ENCODE results near the gene USP30. TPM values are rescaled to one million over a fixed set of nuclear protein-coding genes. Genes with fewer than 3 reads are reported as not detected.
"Not testable (repeated sequence)": the region's sequence is repeated elsewhere in the genome, so short reads cannot be mapped to it uniquely, and the experiment has no call there.

The USP30 gene
- total RNA-seq, 1 experiment from 2014 or later, result 12.4 TPM

DNA sequence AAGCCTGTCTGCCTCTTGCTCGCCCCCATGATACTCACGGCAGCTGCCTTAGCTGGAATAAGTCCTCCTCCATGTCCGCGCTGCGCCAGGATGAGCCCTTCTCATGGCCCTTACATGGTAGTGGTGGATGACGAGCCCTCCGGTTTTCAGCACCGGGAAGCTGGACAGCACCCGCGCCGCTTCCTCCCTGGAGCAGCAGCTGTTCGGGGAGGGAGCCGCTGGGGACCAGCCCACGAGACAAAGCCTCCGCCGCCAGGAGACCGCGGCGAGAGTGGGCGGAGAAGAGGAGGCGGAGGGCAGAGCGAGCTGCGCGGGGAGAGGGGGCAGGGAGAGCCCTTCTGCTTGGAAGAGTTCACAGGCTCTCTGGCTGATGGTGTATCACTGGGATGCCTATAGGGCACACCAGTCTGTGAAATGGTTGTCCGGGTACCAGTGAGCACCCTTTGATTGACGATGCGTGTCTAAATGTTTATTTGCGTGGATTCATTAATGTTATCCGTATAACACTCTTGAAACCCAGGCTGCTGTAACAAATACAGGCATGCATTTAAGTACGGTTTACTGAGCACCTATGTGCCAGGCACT is 31.5 kb upstream of the USP30 start, which contains the start of gene SVOP:
SVOP (minus strand) TSS at position 273 of the 585 bp plus-strand sequence; CDS start at position 73, 200 bp downstream.
- no TSS peak for BruUV-seq (replicated peaks)
- H3K4me1 ChIP-seq (ENCODE audit: insufficient read depth, low read length, poor library complexity, severe bottlenecking), result no peaks in the 10 kb centered on the region
- DNase-seq (ENCODE audit: low spot score), result peak; percentile 94
- TF ChIP-seq CTCF (conservative IDR thresholded peaks at IDR 0.05; ENCODE audit: low read depth, low read length), result no peak
- TF ChIP-seq EZH2 (IDR thresholded peaks at IDR 0.05; ENCODE audit: borderline replicate concordance, low read depth, low read length, poor library complexity, severe bottlenecking), result no peak
- CTCF ChIA-PET, result no interaction called here
- no peaks in the 10 kb centered on the region for H3K36me3 ChIP-seq (ENCODE audit: insufficient read depth, low read length, poor library complexity, severe bottlenecking)
- no peak within 1 kb of the TSS for H3K4me3 ChIP-seq (ENCODE audit: low read depth, low read length, poor library complexity, severe bottlenecking)
- H3K27me3 ChIP-seq (replicated peaks; ENCODE audit: insufficient read depth, low read depth, low read length, poor library complexity), result peaks cover 3% of the 10 kb centered on the region
- intact Hi-C loops (cut with micrococcal nuclease; ENCODE audit: unreplicated experiment), result no loop called here
- no peak within 1 kb of the TSS for H3K27ac ChIP-seq (ENCODE audit: low read depth, low read length, poor library complexity, severe bottlenecking)
- H3K9me3 ChIP-seq (ENCODE audit: low read depth, low read length, poor library complexity, severe bottlenecking), result no peaks in the 10 kb centered on the region
- POLR2A ChIA-PET (ENCODE audit: low non-redundant PET), result no interaction called here

GRCh38 chr12:109027767-109028166 is 24.6 kb upstream of the USP30 start:
- CTCF ChIA-PET, result no interaction called here
- H3K4me1 ChIP-seq (ENCODE audit: insufficient read depth, low read length, poor library complexity, severe bottlenecking), result no peaks in the 10 kb centered on the region

DNA sequence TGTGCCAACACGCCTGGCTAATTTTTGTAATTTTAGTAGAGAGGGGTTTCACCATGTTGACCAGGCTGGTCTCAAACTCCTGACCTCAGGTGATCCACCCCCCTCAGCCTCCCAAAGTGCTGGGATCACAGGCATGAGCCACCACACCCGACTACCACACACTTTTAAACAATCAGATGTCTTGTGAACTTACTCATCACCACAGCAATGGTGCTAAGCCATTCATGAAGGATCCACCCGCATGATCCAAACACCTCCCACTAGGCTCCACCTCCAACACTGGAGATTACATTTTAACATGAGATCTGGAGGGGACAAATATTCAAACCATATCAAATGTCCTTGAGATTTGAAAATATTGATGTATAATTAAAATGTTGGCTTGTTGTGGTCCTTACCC is 23.8 kb upstream of the USP30 start:
- not testable (repeated sequence) for H3K9me3 ChIP-seq (ENCODE audit: low read depth, low read length, poor library complexity, severe bottlenecking)

More at GRCh38 chr12:109027767-109028166, 24.6 kb upstream of the USP30 start:
- TF ChIP-seq EZH2 (IDR thresholded peaks at IDR 0.05; ENCODE audit: borderline replicate concordance, low read depth, low read length, poor library complexity, severe bottlenecking) (no peak), CTCF (conservative IDR thresholded peaks at IDR 0.05; ENCODE audit: low read depth, low read length) (no peak)
- H3K36me3 ChIP-seq (ENCODE audit: insufficient read depth, low read length, poor library complexity, severe bottlenecking), result no peaks in the 10 kb centered on the region
- BruUV-seq (replicated peaks), result no TSS peak
- H3K9me3 ChIP-seq (ENCODE audit: low read depth, low read length, poor library complexity, severe bottlenecking), result no peaks in the 10 kb centered on the region
- intact Hi-C loops (cut with micrococcal nuclease; ENCODE audit: unreplicated experiment), result no loop called here
- H3K27ac ChIP-seq (ENCODE audit: low read depth, low read length, poor library complexity, severe bottlenecking), result no peak overlapping the region
- POLR2A ChIA-PET (ENCODE audit: low non-redundant PET), result no interaction called here
- DNase-seq (ENCODE audit: low spot score), result no peak
- peaks cover 12% of the 10 kb centered on the region for H3K27me3 ChIP-seq (replicated peaks; ENCODE audit: insufficient read depth, low read depth, low read length, poor library complexity)
- no peak overlapping the region for H3K4me3 ChIP-seq (ENCODE audit: low read depth, low read length, poor library complexity, severe bottlenecking)

GRCh38 chr12:109029411-109029810 is 23.0 kb upstream of the USP30 start:
- peaks cover 12% of the 10 kb centered on the region for H3K27me3 ChIP-seq (replicated peaks; ENCODE audit: insufficient read depth, low read depth, low read length, poor library complexity)
- CTCF ChIA-PET, result no interaction called here
- no peaks in the 10 kb centered on the region for H3K36me3 ChIP-seq (ENCODE audit: insufficient read depth, low read length, poor library complexity, severe bottlenecking)
- POLR2A ChIA-PET (ENCODE audit: low non-redundant PET), result no interaction called here
- intact Hi-C loops (cut with micrococcal nuclease; ENCODE audit: unreplicated experiment), result no loop called here
- H3K4me1 ChIP-seq (ENCODE audit: insufficient read depth, low read length, poor library complexity, severe bottlenecking), result no peaks in the 10 kb centered on the region
- H3K4me3 ChIP-seq (ENCODE audit: low read depth, low read length, poor library complexity, severe bottlenecking), result no peak overlapping the region
- H3K27ac ChIP-seq (ENCODE audit: low read depth, low read length, poor library complexity, severe bottlenecking), result no peak overlapping the region
- TF ChIP-seq CTCF (conservative IDR thresholded peaks at IDR 0.05; ENCODE audit: low read depth, low read length) (no peak), EZH2 (IDR thresholded peaks at IDR 0.05; ENCODE audit: borderline replicate concordance, low read depth, low read length, poor library complexity, severe bottlenecking) (no peak)
- H3K9me3 ChIP-seq (ENCODE audit: low read depth, low read length, poor library complexity, severe bottlenecking), result no peaks in the 10 kb centered on the region
- DNase-seq (ENCODE audit: low spot score), result no peak
- no TSS peak for BruUV-seq (replicated peaks)

More for the DNA sequence above, 23.8 kb upstream of the USP30 start:
- CTCF ChIA-PET; POLR2A ChIA-PET (ENCODE audit: low non-redundant PET); H3K4me3 ChIP-seq (ENCODE audit: low read depth, low read length, poor library complexity, severe bottlenecking); H3K4me1 ChIP-seq (ENCODE audit: insufficient read depth, low read length, poor library complexity, severe bottlenecking); BruUV-seq (replicated peaks); DNase-seq (ENCODE audit: low spot score); H3K36me3 ChIP-seq (ENCODE audit: insufficient read depth, low read length, poor library complexity, severe bottlenecking); H3K27ac ChIP-seq (ENCODE audit: low read depth, low read length, poor library complexity, severe bottlenecking); intact Hi-C loops (cut with micrococcal nuclease; ENCODE audit: unreplicated experiment): not testable (repeated sequence)
- H3K27me3 ChIP-seq (replicated peaks; ENCODE audit: insufficient read depth, low read depth, low read length, poor library complexity), result peaks cover 12% of the 10 kb centered on the region

Measured in A673 (cell line).